T follicular helper cell (primary cell): ENCODE measurements around the gene LOXL1.

Experiments used
- DNase-seq: peaks from one replicate; pipeline ENCODE4 v3.0.0-alpha.2; 2020; ENCODE audit warnings: low read depth

The LOXL1 gene

DNA sequence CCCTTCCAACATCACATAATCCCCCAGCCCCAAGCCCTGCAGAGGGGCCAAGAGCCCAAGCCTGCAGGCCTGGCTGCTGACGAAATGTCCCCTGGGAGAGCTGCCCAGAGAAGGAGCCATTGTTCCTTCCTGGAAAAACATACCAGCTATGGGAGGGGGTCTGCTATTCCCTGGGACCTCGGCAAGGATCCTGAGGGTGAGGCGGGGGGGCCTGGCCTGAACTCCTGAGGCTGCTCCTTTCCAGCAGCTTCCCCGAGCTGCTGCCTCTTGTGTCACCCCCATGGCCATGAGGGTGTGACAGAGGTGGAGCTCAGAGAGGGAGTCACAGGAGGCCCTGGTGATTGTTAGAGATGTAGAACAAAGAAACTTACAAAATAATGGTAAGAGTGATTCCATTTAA is 12.9 kb downstream of the LOXL1 start:
- no peak for DNase-seq

GRCh38 chr15:73940061-73940981 is 14.1 kb downstream of the LOXL1 start:
- no peak for DNase-seq

DNA sequence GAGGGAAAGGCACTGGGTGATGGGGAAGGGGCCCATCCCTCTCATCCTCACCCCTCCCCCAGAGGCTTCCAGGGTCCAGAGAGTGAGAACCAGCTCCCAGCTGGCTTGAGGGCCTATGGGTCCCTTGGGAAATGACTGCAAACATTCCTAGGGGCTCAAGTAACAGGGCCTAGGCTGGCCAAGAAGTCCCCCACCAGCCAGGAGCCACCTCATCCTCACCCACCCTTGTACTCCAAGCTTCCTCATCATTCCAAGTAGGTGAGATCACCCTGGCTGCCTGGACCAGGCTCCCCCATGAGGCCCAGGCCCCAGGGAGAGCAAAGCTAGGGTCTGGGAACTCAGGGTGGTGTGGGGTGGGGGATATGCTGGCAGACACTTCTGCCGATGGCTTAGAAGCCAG is 14.8 kb downstream of the LOXL1 start:
- no peak for DNase-seq

DNA sequence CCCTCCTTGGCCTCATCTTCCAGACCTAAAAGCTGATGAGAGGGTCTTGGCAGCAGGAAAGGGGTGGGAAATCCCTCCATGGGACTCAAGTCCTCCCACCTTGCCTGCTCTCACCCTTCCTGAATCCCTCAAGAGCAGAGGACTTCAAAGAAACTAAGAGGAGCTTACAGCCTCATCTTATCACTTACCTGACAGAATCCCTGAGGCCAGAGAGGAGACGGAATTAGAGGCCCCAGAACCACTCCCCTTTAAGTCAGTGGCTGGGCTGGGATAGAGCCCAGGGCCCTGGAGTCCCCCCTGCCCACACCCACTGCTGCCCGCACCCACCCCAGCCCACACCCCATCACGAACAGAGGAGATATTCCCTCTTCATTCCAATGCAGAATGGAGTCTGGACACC is 15.2 kb downstream of the LOXL1 start:
- DNase-seq, result no peak

- DNase-seq, result no peak
Observed at GRCh38 chr15:73941871-73942635, 15.8 kb downstream of the LOXL1 start.

DNA sequence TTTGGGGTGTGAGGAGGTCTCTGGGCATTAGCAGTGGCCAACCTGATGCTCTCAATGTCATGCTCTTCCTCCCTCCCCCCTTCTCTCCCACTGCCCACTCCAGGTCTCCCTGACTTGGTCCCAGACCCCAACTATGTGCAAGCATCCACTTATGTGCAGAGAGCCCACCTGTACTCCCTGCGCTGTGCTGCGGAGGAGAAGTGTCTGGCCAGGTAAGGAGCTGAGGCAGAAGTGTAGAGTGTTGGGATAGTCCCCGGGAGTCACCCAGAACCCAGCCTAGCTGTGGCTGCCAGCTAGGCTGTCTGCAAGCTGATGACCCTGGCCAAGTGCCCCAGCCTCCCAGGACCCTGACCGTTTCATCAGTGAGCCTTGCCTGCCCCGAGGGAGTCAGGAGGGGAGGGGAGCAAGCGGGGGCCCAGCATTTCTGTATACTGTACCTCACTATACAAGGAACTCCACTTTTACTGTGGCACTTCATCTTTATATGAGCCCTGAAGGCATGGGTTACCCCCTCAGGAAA is 16.5 kb downstream of the LOXL1 start:
- no peak for DNase-seq

GRCh38 chr15:73944161-73945129 is 18.2 kb downstream of the LOXL1 start:
- DNase-seq, result no peak

GRCh38 chr15:73945130-73945508 is 18.9 kb downstream of the LOXL1 start:
- no peak for DNase-seq

- DNase-seq, result no peak
Observed at GRCh38 chr15:73946046-73946721, 19.9 kb downstream of the LOXL1 start.

GRCh38 chr15:73946795-73947370 is 20.6 kb downstream of the LOXL1 start:
- no peak for DNase-seq

- no peak for DNase-seq
Observed at GRCh38 chr15:73947651-73948050, 21.4 kb downstream of the LOXL1 start.

DNA sequence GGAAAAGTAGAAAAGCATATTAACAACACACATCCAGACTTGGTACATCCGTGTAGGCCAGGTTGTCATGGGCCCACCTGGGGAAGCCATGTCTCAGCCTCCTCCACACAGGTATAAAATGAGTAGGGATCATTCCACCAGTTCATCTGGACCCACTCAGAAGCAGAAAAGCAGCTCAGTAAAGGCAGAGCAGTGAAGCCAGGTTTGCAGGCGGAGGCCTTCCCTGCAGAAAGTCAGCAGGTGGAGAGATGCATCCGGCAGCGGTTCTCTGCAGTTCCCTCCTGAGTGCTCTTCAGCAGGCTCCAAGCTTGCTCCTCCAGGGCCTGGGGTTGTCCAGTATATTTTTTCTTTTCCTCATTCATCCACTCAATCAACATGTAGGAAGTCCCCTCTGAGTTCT is 22.1 kb downstream of the LOXL1 start:
- no peak for DNase-seq

- DNase-seq, result no peak
Observed at GRCh38 chr15:73948982-73949381, 22.7 kb downstream of the LOXL1 start.

DNA sequence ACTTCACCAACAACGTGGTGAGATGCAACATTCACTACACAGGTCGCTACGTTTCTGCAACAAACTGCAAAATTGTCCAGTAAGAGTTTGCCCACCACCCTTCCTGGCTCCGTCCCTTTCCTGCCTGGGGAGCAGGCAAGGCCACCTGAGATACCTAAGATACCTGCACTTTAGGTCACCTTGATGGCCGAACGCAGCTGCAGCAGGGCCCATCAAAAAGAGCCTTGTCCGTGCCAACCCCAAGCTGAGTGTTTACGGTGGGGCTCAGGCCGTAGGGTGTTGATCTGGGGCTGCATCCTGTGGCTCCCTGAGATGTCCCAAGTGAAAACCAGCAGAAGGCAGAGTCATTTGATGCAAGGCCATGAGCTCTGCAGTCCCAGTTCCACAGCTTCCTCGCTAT is 23.2 kb downstream of the LOXL1 start:
- DNase-seq, result no peak

DNA sequence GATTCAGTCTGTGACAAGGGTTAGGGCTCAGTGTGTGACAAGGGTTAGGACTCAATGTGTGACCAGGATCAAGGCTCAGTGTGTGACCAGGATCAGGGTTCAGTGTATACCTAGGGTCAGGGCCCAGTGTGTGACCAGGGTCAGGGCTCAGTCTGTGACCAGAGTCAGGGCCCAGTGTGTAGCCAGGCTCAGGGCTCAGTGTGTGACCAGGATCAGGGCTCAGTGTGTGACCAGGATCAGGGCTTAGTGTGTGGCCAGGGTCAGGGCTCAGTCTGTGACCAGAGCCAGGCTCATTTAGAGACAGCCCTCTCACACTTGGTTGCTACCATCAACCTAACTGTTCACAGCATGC is 24.2 kb downstream of the LOXL1 start:
- no peak for DNase-seq

DNA sequence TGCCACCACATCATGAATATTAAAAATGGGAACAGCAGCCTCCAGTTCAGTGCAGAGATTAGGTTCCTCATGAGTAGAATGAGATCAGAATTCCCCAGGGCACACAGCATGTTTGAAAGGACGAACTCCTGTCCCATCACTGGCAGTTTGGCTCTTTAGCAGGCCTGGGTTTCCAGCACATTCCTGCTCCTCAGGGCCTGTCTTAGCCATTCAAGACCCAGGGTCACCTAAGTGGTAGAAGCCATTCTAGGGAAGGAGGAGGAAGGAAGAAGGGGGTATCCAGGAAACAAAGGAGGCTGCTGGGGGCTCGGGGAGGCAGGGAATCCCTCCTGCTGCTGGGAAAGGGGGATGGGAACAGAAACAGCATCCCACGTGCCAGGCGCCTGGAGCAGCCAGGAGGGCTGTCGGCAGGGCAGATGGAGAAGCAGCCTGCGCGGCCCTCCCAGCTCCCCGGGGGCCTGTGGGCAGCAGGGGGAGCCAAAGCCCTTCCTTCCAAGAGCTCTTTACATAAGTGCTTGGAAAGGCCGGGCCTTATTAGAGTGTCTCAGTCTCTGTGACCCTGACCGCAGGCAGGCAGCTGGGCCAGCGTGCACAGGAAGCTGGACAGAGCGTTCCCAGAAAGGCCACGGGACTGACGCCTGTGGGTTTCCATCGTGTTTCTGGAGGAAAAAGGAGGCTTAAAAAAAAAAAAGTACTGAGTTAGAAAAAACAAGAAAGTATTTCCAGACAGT is 24.7 kb downstream of the LOXL1 start:
- DNase-seq, result peak; percentile 65

DNA sequence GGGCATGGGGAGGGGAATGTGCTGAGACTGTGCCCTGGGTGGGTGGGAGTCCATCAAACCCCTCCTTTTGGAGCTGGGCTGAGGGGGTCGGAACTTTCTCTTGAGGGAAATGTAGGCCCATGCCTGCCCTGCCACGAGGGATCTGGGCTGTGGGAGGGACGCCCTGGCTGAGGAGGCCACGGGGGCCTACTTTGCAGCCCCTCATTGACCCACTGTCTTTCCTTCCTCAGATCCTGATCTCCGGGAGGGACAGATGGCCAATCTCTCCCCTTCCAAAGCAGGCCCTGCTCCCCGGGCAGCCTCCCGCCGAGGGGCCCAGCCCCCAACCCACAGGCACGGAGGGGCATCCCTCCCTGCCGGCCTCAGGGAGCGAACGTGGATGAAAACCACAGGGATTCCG is 25.3 kb downstream of the LOXL1 start:
- no peak for DNase-seq

GRCh38 chr15:73952171-73952912 is 26.1 kb downstream of the LOXL1 start:
- DNase-seq, result no peak

GRCh38 chr15:73952913-73953750 is 26.9 kb downstream of the LOXL1 start:
- no peak for DNase-seq
